H1 (cell line): Measurements from ENCODE around the gene PDE6B. TPM values are rescaled to one million over a fixed set of nuclear protein-coding genes. Genes with fewer than 3 reads are reported as not detected.

Experiments
- CTCF ChIA-PET: fragments of 300-600 bp; sonication (Branson Sonifier 250); formaldehyde crosslinking; loops from one replicate; lab custom pipeline; 2021; ENCODE audit not compliant: partially characterized antibody; lab: Charles Lee
- POLR2A ChIA-PET: fragments of 300-600 bp; sonication (Branson Sonifier 250); formaldehyde crosslinking; loops from one replicate; lab custom pipeline; 2021; ENCODE audit warnings: inconsistent platforms; ENCODE audit not compliant: partially characterized antibody; lab: Charles Lee
- DNase-seq, 2 experiments: peaks; one replicate each; pipeline versions ENCODE4 v3.0.0 to v3.0.0-alpha.2; 2010 to 2022; ENCODE audit warnings: low spot score in 2 of 2, low read depth in 1 of 2, mixed read lengths in 1 of 2
- FAIRE-seq: peaks from 2 replicates; lab custom pipeline; 2011; peaks lifted over from hg19 to GRCh38; lab: Jason Lieb, UNC
- H2AFZ ChIP-seq: 2 replicates; pipeline ENCODE4 v1.8.1; 2012; ENCODE audit warnings: low read length, inconsistent platforms
- H2AK5ac ChIP-seq: 2 replicates; pipeline ENCODE4 v1.6.1; 2013; ENCODE audit warnings: low read depth, low read length
- H2BK120ac ChIP-seq: replicated peaks from 2 replicates; pipeline ENCODE3; 2013; ENCODE audit warnings: low read depth, low read length, inconsistent platforms
- H2BK12ac ChIP-seq: 2 replicates; pipeline ENCODE4 v1.6.1; 2013; ENCODE audit warnings: low read depth, low read length
- H2BK15ac ChIP-seq: 2 replicates; pipeline ENCODE4 v1.6.1; 2013; ENCODE audit warnings: low read length
- H2BK20ac ChIP-seq: 2 replicates; pipeline ENCODE4 v1.6.1; 2013; ENCODE audit warnings: low read length
- H2BK5ac ChIP-seq: 2 replicates; pipeline ENCODE4 v1.6.1; 2013; ENCODE audit warnings: low read depth, low read length
- H3K14ac ChIP-seq: 2 replicates; pipeline ENCODE4 v1.6.1; 2013; ENCODE audit warnings: inconsistent platforms; ENCODE audit not compliant: insufficient read length
- H3K18ac ChIP-seq: 2 replicates; pipeline ENCODE4 v1.6.1; 2013; ENCODE audit warnings: low read length; ENCODE audit errors: extremely low read depth
- H3K23ac ChIP-seq: 2 replicates; pipeline ENCODE4 v1.6.1; 2013; ENCODE audit warnings: inconsistent platforms; ENCODE audit not compliant: insufficient read length
- H3K23me2 ChIP-seq: 2 replicates; pipeline ENCODE4 v1.6.1; 2013; ENCODE audit warnings: low read depth, low read length
- H3K27ac ChIP-seq: 2 replicates; pipeline ENCODE4 v1.6.1; 2011; ENCODE audit warnings: low read depth, low read length, inconsistent platforms
- H3K27me3 ChIP-seq, 4 experiments: replicated peaks in 1 of 4; 1 replicate in 1 of 4; 2 replicates in 3 of 4; pipeline versions ENCODE4 v1.6.1 to v1.8.1; 2011 to 2013; ENCODE audit warnings: low read length in 3 of 4, mild to moderate bottlenecking in 3 of 4, inconsistent platforms in 2 of 4, mixed read lengths in 2 of 4, moderate library complexity in 1 of 4; ENCODE audit not compliant: control insufficient read depth in 3 of 4, insufficient read depth in 3 of 4; ENCODE audit errors: extremely low read depth in 1 of 4
- H3K36me3 ChIP-seq, 4 experiments: 2 replicates each; pipeline versions ENCODE4 v1.6.1 to v1.8.1; 2011 to 2013; ENCODE audit warnings: mild to moderate bottlenecking in 4 of 4, low read length in 3 of 4, moderate library complexity in 2 of 4, control low read depth in 1 of 4, inconsistent platforms in 1 of 4; ENCODE audit not compliant: insufficient read depth in 4 of 4, control insufficient read depth in 2 of 4
- H3K4ac ChIP-seq: replicated peaks from 2 replicates; pipeline ENCODE3; 2013; ENCODE audit warnings: low read length, low read depth, mixed read lengths, inconsistent platforms; ENCODE audit not compliant: insufficient read length
- H3K4me1 ChIP-seq, 4 experiments: replicated peaks in 1 of 4; 1 replicate in 1 of 4; 2 replicates in 3 of 4; pipeline versions ENCODE4 v1.6.1 to v1.8.1; 2011 to 2013; ENCODE audit warnings: low read length in 3 of 4, inconsistent platforms in 2 of 4, mixed read lengths in 1 of 4; ENCODE audit not compliant: insufficient read depth in 4 of 4, control insufficient read depth in 3 of 4
- H3K4me2 ChIP-seq, 2 experiments: 2 replicates each; pipeline versions ENCODE4 v1.6.1 to v1.8.1; 2011 to 2013; ENCODE audit warnings: low read depth in 2 of 2, low read length in 2 of 2, control low read depth in 1 of 2, inconsistent platforms in 1 of 2, mild to moderate bottlenecking in 1 of 2; ENCODE audit not compliant: insufficient read depth in 1 of 2
- H3K4me3 ChIP-seq, 4 experiments: fragments of 200-600, 300-600 bp in 1 of 4; sonication (generic), shearing (Covaris generic), sonication (Bioruptor Twin) in 1 of 4; 2 replicates each; pipeline versions ENCODE4 v1.5.1 to v1.8.1; 2011 to 2016; ENCODE audit warnings: low read length in 4 of 4, low read depth in 3 of 4, control low read depth in 2 of 4, inconsistent platforms in 2 of 4, mild to moderate bottlenecking in 2 of 4, mixed read lengths in 1 of 4, moderate library complexity in 1 of 4; ENCODE audit not compliant: insufficient read depth in 2 of 4; ENCODE audit errors: extremely low read depth in 1 of 4
- H3K56ac ChIP-seq: replicated peaks from 2 replicates; pipeline ENCODE3; 2013; ENCODE audit warnings: low read depth, mild to moderate bottlenecking, mixed read lengths, low read length, inconsistent platforms; ENCODE audit not compliant: insufficient read length
- H3K79me1 ChIP-seq: 2 replicates; pipeline ENCODE4 v1.6.1; 2013; ENCODE audit warnings: low read depth, low read length, control low read depth
- H3K79me2 ChIP-seq, 2 experiments: 2 replicates each; pipeline versions ENCODE4 v1.6.1 to v1.8.1; 2012 to 2013; ENCODE audit warnings: low read length in 2 of 2, mild to moderate bottlenecking in 2 of 2, inconsistent platforms in 1 of 2; ENCODE audit not compliant: insufficient read depth in 2 of 2, control insufficient read depth in 1 of 2
- H3K9ac ChIP-seq, 4 experiments: replicated peaks in 1 of 4; 1 replicate in 1 of 4; 2 replicates in 3 of 4; pipeline versions ENCODE4 v1.6.1 to v1.8.1; 2011 to 2013; ENCODE audit warnings: low read depth in 3 of 4, low read length in 3 of 4, control low read depth in 2 of 4, mild to moderate bottlenecking in 2 of 4, moderate library complexity in 2 of 4, inconsistent platforms in 1 of 4; ENCODE audit errors: extremely low read depth in 1 of 4
- H3K9me3 ChIP-seq, 2 experiments: 2 replicates each; pipeline versions ENCODE4 v1.6.1 to v1.8.1; 2012 to 2013; ENCODE audit warnings: mild to moderate bottlenecking in 2 of 2, moderate library complexity in 2 of 2, control low read depth in 1 of 2, inconsistent platforms in 1 of 2, low read depth in 1 of 2, low read length in 1 of 2, mixed read lengths in 1 of 2; ENCODE audit not compliant: insufficient read depth in 2 of 2
- H4K20me1 ChIP-seq, 2 experiments: replicated peaks in 1 of 2; 2 replicates each; pipeline versions ENCODE3 to v1.8.1; 2011 to 2013; ENCODE audit warnings: inconsistent platforms in 2 of 2, low read length in 2 of 2, mild to moderate bottlenecking in 1 of 2; ENCODE audit not compliant: insufficient read depth in 2 of 2, control insufficient read depth in 1 of 2
- H4K5ac ChIP-seq: 2 replicates; pipeline ENCODE4 v1.6.1; 2013; ENCODE audit warnings: low read length, low read depth, mixed read lengths, inconsistent platforms; ENCODE audit not compliant: insufficient read length
- H4K8ac ChIP-seq: 2 replicates; pipeline ENCODE4 v1.8.0; 2013; ENCODE audit warnings: mild to moderate bottlenecking, moderate library complexity, low read length, inconsistent platforms; ENCODE audit not compliant: insufficient read depth; ENCODE audit errors: extremely low read depth
- H4K91ac ChIP-seq: replicated peaks from 2 replicates; pipeline ENCODE3; 2013; ENCODE audit warnings: low read length, mixed read lengths, inconsistent platforms; ENCODE audit not compliant: insufficient read length
- CREB1 ChIP-seq: IDR thresholded peaks from 2 replicates; pipeline ENCODE4 v1.6.1; 2012; ENCODE audit warnings: inconsistent platforms
- CTBP2 ChIP-seq: IDR thresholded peaks from 2 replicates; pipeline ENCODE4 v1.7.0; 2011; ENCODE audit warnings: borderline replicate concordance, mild to moderate bottlenecking, moderate library complexity, mixed read lengths, low read length; ENCODE audit not compliant: insufficient read depth, insufficient read length
- CTCF ChIP-seq, 3 experiments: IDR thresholded peaks; 1 replicate in 2 of 3; 2 replicates in 1 of 3; pipeline versions ENCODE4 v1.5.1 to v1.6.1; 2011; ENCODE audit warnings: low read length in 3 of 3, mild to moderate bottlenecking in 3 of 3, inconsistent platforms in 2 of 3, low read depth in 1 of 3, moderate library complexity in 1 of 3; ENCODE audit not compliant: insufficient read depth in 1 of 3; ENCODE audit errors: control extremely low read depth in 1 of 3
- KDM1A ChIP-seq: fragments of 200-600, 300-600 bp; sonication (generic); IDR thresholded peaks from 2 replicates; pipeline ENCODE4 v1.7.1; 2016; ENCODE audit warnings: mild to moderate bottlenecking, low read length, borderline replicate concordance
- PHF8 ChIP-seq: fragments of 200-600 bp; sonication (generic); conservative IDR thresholded peaks from 2 replicates; pipeline ENCODE4 v1.7.1; 2012; ENCODE audit warnings: low read depth, mild to moderate bottlenecking, inconsistent platforms, low read length, moderate library complexity
- POLR2A ChIP-seq, 2 experiments: IDR thresholded peaks; 1 replicate in 1 of 2; 2 replicates in 1 of 2; pipeline ENCODE4 v1.6.1; 2011; ENCODE audit warnings: low read depth in 2 of 2, low read length in 2 of 2, mild to moderate bottlenecking in 2 of 2; ENCODE audit errors: control extremely low read depth in 1 of 2
- POU5F1 ChIP-seq: IDR thresholded peaks from 2 replicates; pipeline ENCODE4 v1.6.1; 2011; ENCODE audit warnings: low read depth, mild to moderate bottlenecking, low read length, moderate library complexity
- RBBP5 ChIP-seq: IDR thresholded peaks from 2 replicates; pipeline ENCODE4 v1.7.1; 2012; ENCODE audit warnings: low read depth, mild to moderate bottlenecking, inconsistent platforms, low read length, moderate library complexity, borderline replicate concordance
- RNF2 ChIP-seq: fragments of 200-900, 300-1000 bp; sonication (generic); IDR thresholded peaks from 2 replicates; pipeline ENCODE4 v1.7.1; 2016; ENCODE audit warnings: borderline replicate concordance, low read depth, mild to moderate bottlenecking, antibody characterized with exemption, low read length; ENCODE audit not compliant: poor library complexity, severe bottlenecking; ENCODE audit errors: missing control alignments
- RXRA ChIP-seq: IDR thresholded peaks from 2 replicates; pipeline ENCODE4 v1.6.1; 2011; ENCODE audit warnings: low read depth, mild to moderate bottlenecking, low read length, moderate library complexity; ENCODE audit not compliant: insufficient read depth
- SIX5 ChIP-seq: IDR thresholded peaks from 2 replicates; pipeline ENCODE4 v1.6.1; 2011; ENCODE audit warnings: mild to moderate bottlenecking, low read depth, low read length
- TAF7 ChIP-seq: optimal IDR thresholded peaks from 2 replicates; pipeline ENCODE3; 2011; ENCODE audit warnings: low read depth, mild to moderate bottlenecking, inconsistent platforms, low read length, moderate library complexity, borderline replicate concordance
- WGBS, 2 experiments: shearing (Covaris generic) in 1 of 2; methylation state at CpG; one replicate each; pipeline versions ENCODE4 v1.1.6 to v1.1.7; 2013 to 2015; ENCODE audit warnings: low lambda C conversion rate in 2 of 2, mixed read lengths in 2 of 2, inconsistent platforms in 1 of 2, low coverage in 1 of 2, missing lambda C conversion rate in 1 of 2; ENCODE audit not compliant: insufficient replicate concordance in 2 of 2, insufficient coverage in 1 of 2, insufficient read length in 1 of 2; ENCODE audit errors: extremely low coverage in 1 of 2, missing lambda C conversion rate in 1 of 2; 5-methylcytosine and 5-hydroxymethylcytosine counted together
- polyA plus RNA-seq, 7 experiments: library from polyadenylated mRNA; depleted of rRNA in 3 of 7; stranded (reverse) in 5 of 7; unstranded in 2 of 7; fragments of >200 nt in 5 of 7; fragments of 200-250 nt in 2 of 7; gene quantifications; 1 replicate in 5 of 7; 2 replicates in 1 of 7; 4 replicates in 1 of 7; pipeline versions ENCODE4 v1.2.1 to v1.2.3, GENCODE V29; 2011 to 2013; ENCODE audit warnings: missing spikeins in 2 of 7, mixed read lengths in 2 of 7
- total RNA-seq: library from RNA; stranded (reverse); fragmentation: NEBNext Ultra II Directional; extraction: Animal tissue kit (Norgen Biotek cat#: 25700); gene quantifications from 2 replicates; pipeline ENCODE4 v1.2.1, GENCODE V29; 2021

The PDE6B gene
- total and polyA plus RNA-seq, 2 of the 8 experiments (the other 6 are each of a cell fraction or from before 2014, with no cell fraction given) = 4.1 to 8.4 TPM

- Histone ChIP-seq H3K27ac (no peak overlapping the region), H3K4me3 (no peak overlapping the region), H3K23ac (no peak overlapping the region), H2AFZ (no peak overlapping the region), H3K14ac (no peak overlapping the region), H3K27me3 (no peaks in the 10 kb centered on the region), H2BK15ac (no peak overlapping the region), H3K36me3 (no peaks in the 10 kb centered on the region), H3K4me2 (no peak overlapping the region), H3K4ac (no peak overlapping the region), H3K79me2 (no peaks in the 10 kb centered on the region), H4K8ac (no peak overlapping the region), H4K5ac (no peak overlapping the region), H3K4me1 (peaks cover 0 to 5% (median 0%) of the 10 kb centered on the region in 4 experiments; a peak in 1 of 7 replicates), H3K23me2 (no peaks in the 10 kb centered on the region), H2BK12ac (no peak overlapping the region), H2BK120ac (no peak overlapping the region), H2BK20ac (no peak overlapping the region), H3K79me1 (no peaks in the 10 kb centered on the region), H2BK5ac (no peak overlapping the region), H3K18ac (no peak overlapping the region), H3K56ac (no peak overlapping the region), H4K91ac (no peak overlapping the region), H2AK5ac (no peak overlapping the region), H3K9me3 (no peaks in the 10 kb centered on the region), H4K20me1 (no peaks in the 10 kb centered on the region), H3K9ac (no peak overlapping the region)
- POLR2A ChIA-PET = no interaction called here
- DNase-seq (no peak), FAIRE-seq (no peak)
- CTCF ChIA-PET = interaction anchor here (1.0 to 1.2 kb wide), 2 partner anchors 33 to 53 kb away, joined by 3 to 4 read pairs; no protein-coding TSS in a partner anchor
- WGBS, 2 experiments = 76% methylated on average over 13 of the region's 13 CpGs; no CpG with 5 or more reads in 1 of the 2 experiments
- TF ChIP-seq CTCF (IDR thresholded peaks at IDR 0.05; ENCODE audit: control extremely low read depth in 1 of 3, insufficient read depth in 1 of 3, low read depth in 1 of 3, low read length in 3 of 3) (no peak), CREB1 (no peak), RNF2 (no peak), RXRA (no peak), KDM1A (no peak), RBBP5 (no peak), POLR2A (IDR thresholded peaks at IDR 0.05; ENCODE audit: control extremely low read depth in 1 of 2, low read depth in 2 of 2, low read length in 2 of 2) (no peak), POU5F1 (no peak), TAF7 (no peak), PHF8 (no peak), CTBP2 (no peak), SIX5 (no peak)
These were observed 22.1 kb downstream of the PDE6B start for GRCh38 chr4:647481-647880.
